Measurements from ENCODE around the gene RBM18.

DNA sequence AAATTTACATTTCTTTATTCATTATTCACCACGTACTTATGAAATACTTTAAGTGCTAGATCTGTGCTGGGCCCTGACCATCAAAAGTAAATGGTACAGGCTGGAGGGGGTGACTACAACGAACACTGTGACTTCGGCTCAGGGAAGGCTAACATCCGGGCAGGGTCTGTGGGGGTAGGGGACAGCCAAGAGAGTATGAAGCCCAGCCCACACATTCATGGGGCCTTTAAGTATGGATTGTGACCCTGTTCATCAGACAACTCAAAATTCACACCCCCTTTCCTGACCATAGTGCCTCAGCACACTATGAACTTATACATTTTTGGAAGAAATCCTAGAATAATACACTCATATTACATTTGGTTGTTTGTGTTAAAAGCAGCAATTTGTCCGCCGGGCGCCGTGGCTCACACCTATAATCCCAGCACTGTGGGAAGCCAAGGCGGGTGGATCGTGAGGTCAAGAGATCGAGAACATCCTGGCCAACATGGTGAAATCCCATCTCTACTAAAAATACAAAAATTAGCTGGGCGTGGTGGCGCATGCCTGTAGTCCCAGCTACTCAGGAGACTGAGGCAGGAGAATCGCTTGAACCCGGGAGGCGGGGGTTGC, 71.6 kb downstream of the RBM18 start:
- TF ChIP-seq, protein P1, sequence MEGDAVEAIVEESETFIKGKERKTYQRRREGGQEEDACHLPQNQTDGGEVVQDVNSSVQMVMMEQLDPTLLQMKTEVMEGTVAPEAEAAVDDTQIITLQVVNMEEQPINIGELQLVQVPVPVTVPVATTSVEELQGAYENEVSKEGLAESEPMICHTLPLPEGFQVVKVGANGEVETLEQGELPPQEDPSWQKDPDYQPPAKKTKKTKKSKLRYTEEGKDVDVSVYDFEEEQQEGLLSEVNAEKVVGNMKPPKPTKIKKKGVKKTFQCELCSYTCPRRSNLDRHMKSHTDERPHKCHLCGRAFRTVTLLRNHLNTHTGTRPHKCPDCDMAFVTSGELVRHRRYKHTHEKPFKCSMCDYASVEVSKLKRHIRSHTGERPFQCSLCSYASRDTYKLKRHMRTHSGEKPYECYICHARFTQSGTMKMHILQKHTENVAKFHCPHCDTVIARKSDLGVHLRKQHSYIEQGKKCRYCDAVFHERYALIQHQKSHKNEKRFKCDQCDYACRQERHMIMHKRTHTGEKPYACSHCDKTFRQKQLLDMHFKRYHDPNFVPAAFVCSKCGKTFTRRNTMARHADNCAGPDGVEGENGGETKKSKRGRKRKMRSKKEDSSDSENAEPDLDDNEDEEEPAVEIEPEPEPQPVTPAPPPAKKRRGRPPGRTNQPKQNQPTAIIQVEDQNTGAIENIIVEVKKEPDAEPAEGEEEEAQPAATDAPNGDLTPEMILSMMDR (IDR thresholded peaks at IDR 0.05): no peak
- no peak for TF ChIP-seq POLR2A (IDR thresholded peaks at IDR 0.05)
